Sigmoid colon (tissue), 3 donors: Measurements from ENCODE around the gene MRC2.

Source experiments
- CTCF ChIP-seq, 4 experiments: fragments of 450-650 bp in 3 of 4; fragments of 200-600 bp in 1 of 4; IDR thresholded peaks; one replicate each; pipeline ENCODE4 v1.5.1; 2016 to 2019; ENCODE audit warnings: antibody characterized with exemption in 4 of 4, mild to moderate bottlenecking in 3 of 4, moderate library complexity in 2 of 4
- POLR2A ChIP-seq, 2 donors: fragments of 450-650 bp; IDR thresholded peaks; one replicate each; pipeline ENCODE4 v1.6.1; 2016; ENCODE audit warnings: antibody characterized with exemption in 2 of 2, mild to moderate bottlenecking in 2 of 2, moderate library complexity in 2 of 2

- TF ChIP-seq CTCF (IDR thresholded peaks at IDR 0.05): no peak
- TF ChIP-seq POLR2A (IDR thresholded peaks at IDR 0.05): no peak
These were observed 27.4 kb upstream of the MRC2 start for GRCh38 chr17:62599964-62600657.
